Measurements from ENCODE around the gene PRLR. TPM values are rescaled to one million over a fixed set of nuclear protein-coding genes. Genes with fewer than 3 reads are reported as not detected.
A peak's percentile ranks its signal among the peaks of the same experiment; 100 is the strongest.

The PRLR gene
- total RNA-seq, result under 1 TPM; 0.10 to 0.65 (median 0.39) TPM

GRCh38 chr5:35230038-35230611, at the start of gene PRLR:
Gene PRLR (minus strand): TSS chr5:35230487. CDS start chr5:35089620, 140,867 bp downstream.
- no peak for TF ChIP-seq CTCF (IDR thresholded peaks at IDR 0.05 in 4 of 5, conservative IDR thresholded peaks at IDR 0.05 in 1 of 5)
- TF ChIP-seq POLR2A (IDR thresholded peaks at IDR 0.05), result no peak
- ATAC-seq (peak; percentile 46 to 47), DNase-seq (peak in 1 of 2 donors; percentile 43)
- in situ Hi-C loops (cut with MboI; ENCODE audit: low sequenced_read_pairs in 4 of 4) (no loop called here), intact Hi-C loops (cut with DNase I; ENCODE audit: low total_unique reads) (no loop called here)
- peak within 1 kb of the TSS; percentile 17 to 44 (median 30) for H3K4me3 ChIP-seq
- no peaks in the 10 kb centered on the region for H3K9me3 ChIP-seq
- H3K4me1 ChIP-seq, result no peaks in the 10 kb centered on the region
- no peak within 1 kb of the TSS for H3K27ac ChIP-seq
- no peaks in the 10 kb centered on the region for H3K36me3 ChIP-seq
- peaks cover 20 to 35% (median 28%) of the 10 kb centered on the region in 3 donors for H3K27me3 ChIP-seq

DNA sequence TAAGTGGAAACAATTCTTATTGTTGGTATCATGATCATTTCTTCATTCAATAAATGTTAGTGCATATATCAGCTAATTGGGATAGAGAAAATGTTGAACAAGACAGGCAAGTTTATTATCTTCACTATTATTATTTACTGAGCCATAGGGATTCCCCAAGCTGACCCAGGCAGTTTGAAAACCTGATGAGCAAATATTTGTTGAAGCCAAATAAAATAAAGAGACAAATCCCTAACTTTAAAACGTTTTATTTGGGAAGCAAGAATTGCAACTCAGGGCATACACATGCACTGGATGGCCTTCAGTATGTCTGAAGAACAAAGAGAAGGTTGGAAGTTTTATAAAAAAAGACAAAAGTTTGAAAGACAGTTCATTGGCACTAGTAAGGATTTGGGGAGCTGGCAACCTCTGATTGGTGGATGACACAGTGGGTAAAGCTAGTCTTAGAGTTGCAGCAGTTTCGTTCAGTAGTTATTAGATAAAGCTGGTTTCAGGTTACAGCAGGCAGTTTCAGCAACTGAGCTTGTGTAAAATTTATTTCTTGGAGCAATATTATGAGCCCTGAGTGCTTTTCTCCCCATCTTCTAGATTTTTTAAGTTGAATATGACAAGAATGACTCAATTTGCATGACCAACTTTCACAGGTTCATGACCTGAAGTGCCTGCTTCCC, 44.7 kb upstream of the PRLR start:
- intact Hi-C loops (cut with DNase I; ENCODE audit: low total_unique reads), result no loop called here
- no peaks in the 10 kb centered on the region for H3K27me3 ChIP-seq
- TF ChIP-seq POLR2A (IDR thresholded peaks at IDR 0.05) (no peak), CTCF (IDR thresholded peaks at IDR 0.05 in 4 of 5, conservative IDR thresholded peaks at IDR 0.05 in 1 of 5) (no peak)
- DNase-seq (no peak), ATAC-seq (no peak)
- H3K9me3 ChIP-seq, result no peaks in the 10 kb centered on the region
- H3K4me3 ChIP-seq, result no peak overlapping the region
- no peak overlapping the region for H3K27ac ChIP-seq
- H3K36me3 ChIP-seq, result no peaks in the 10 kb centered on the region
- H3K4me1 ChIP-seq, result no peaks in the 10 kb centered on the region
- in situ Hi-C loops (cut with MboI; ENCODE audit: low sequenced_read_pairs in 4 of 4), result no loop called here

- Histone ChIP-seq H3K4me1 (no peaks in the 10 kb centered on the region), H3K27ac (no peak overlapping the region), H3K36me3 (no peaks in the 10 kb centered on the region), H3K27me3 (no peaks in the 10 kb centered on the region), H3K9me3 (no peaks in the 10 kb centered on the region), H3K4me3 (no peak overlapping the region)
- no peak for TF ChIP-seq POLR2A (IDR thresholded peaks at IDR 0.05)
- no peak for TF ChIP-seq CTCF (IDR thresholded peaks at IDR 0.05 in 4 of 5, conservative IDR thresholded peaks at IDR 0.05 in 1 of 5)
- intact Hi-C loops (cut with DNase I; ENCODE audit: low total_unique reads), result no loop called here
- in situ Hi-C loops (cut with MboI; ENCODE audit: low sequenced_read_pairs in 4 of 4), result no loop called here
- ATAC-seq (no peak), DNase-seq (no peak)
Observed at GRCh38 chr5:35269006-35269405, 38.7 kb upstream of the PRLR start.

- TF ChIP-seq POLR2A (IDR thresholded peaks at IDR 0.05), result no peak
- TF ChIP-seq CTCF (IDR thresholded peaks at IDR 0.05 in 4 of 5, conservative IDR thresholded peaks at IDR 0.05 in 1 of 5), result no peak
- ATAC-seq (no peak), DNase-seq (no peak)
- no peaks in the 10 kb centered on the region for H3K4me1 ChIP-seq
- intact Hi-C loops (cut with DNase I; ENCODE audit: low total_unique reads) (no loop called here), in situ Hi-C loops (cut with MboI; ENCODE audit: low sequenced_read_pairs in 4 of 4) (no loop called here)
- H3K4me3 ChIP-seq, result no peak overlapping the region
- no peaks in the 10 kb centered on the region for H3K27me3 ChIP-seq
- no peaks in the 10 kb centered on the region for H3K9me3 ChIP-seq
- H3K36me3 ChIP-seq, result no peaks in the 10 kb centered on the region
- H3K27ac ChIP-seq, result no peak overlapping the region
Observed at GRCh38 chr5:35266276-35266675, 36.0 kb upstream of the PRLR start.

Measured in gastrocnemius medialis (tissue), 4 donors.